ENCODE measurements around the gene TMUB1.
A peak's percentile ranks its signal among the peaks of the same experiment; 100 is the strongest.

The TMUB1 gene

GRCh38 chr7:151121380-151122170 lies 38.3 kb upstream of the TMUB1 start:
- no peak for DNase-seq (ENCODE audit: low read depth in 2 of 2)

GRCh38 chr7:151120896-151121295 lies 37.6 kb upstream of the TMUB1 start:
- DNase-seq (ENCODE audit: low read depth in 2 of 2) = no peak

GRCh38 chr7:151119902-151120301 lies 36.6 kb upstream of the TMUB1 start:
- no peak for DNase-seq (ENCODE audit: low read depth in 2 of 2)

GRCh38 chr7:151119055-151119415 lies 35.7 kb upstream of the TMUB1 start:
- no peak for DNase-seq (ENCODE audit: low read depth in 2 of 2)

GRCh38 chr7:151118108-151119054 lies 35.1 kb upstream of the TMUB1 start:
- no peak for DNase-seq (ENCODE audit: low read depth in 2 of 2)

- no peak for DNase-seq (ENCODE audit: low read depth in 2 of 2)
Measured at GRCh38 chr7:151117565-151117964, 34.3 kb upstream of the TMUB1 start.

GRCh38 chr7:151116603-151117440 lies 33.5 kb upstream of the TMUB1 start:
- DNase-seq (ENCODE audit: low read depth in 2 of 2) = no peak

- no peak for DNase-seq (ENCODE audit: low read depth in 2 of 2)
Measured at GRCh38 chr7:151115836-151116418, 32.6 kb upstream of the TMUB1 start.

- DNase-seq (ENCODE audit: low read depth in 2 of 2) = peak in 1 of 2 donors; percentile 15
Measured at GRCh38 chr7:151115121-151115835, 32.0 kb upstream of the TMUB1 start.

- DNase-seq (ENCODE audit: low read depth in 2 of 2) = no peak
Measured at GRCh38 chr7:151114151-151115090, 31.1 kb upstream of the TMUB1 start.

- no peak for DNase-seq (ENCODE audit: low read depth in 2 of 2)
Measured at GRCh38 chr7:151113344-151114150, 30.3 kb upstream of the TMUB1 start.

GRCh38 chr7:151110941-151111645 lies 27.8 kb upstream of the TMUB1 start:
- peak; percentile 61 to 66 for DNase-seq (ENCODE audit: low read depth in 2 of 2)

GRCh38 chr7:151110236-151110940 lies 27.1 kb upstream of the TMUB1 start:
- DNase-seq (ENCODE audit: low read depth in 2 of 2) = no peak

- DNase-seq (ENCODE audit: low read depth in 2 of 2) = no peak
Measured at GRCh38 chr7:151109094-151110048, 26.1 kb upstream of the TMUB1 start.

GRCh38 chr7:151107882-151108281 lies 24.6 kb upstream of the TMUB1 start:
- no peak for DNase-seq (ENCODE audit: low read depth in 2 of 2)
